ENCODE results near the gene TRAPPC11. TPM values are rescaled to one million over a fixed set of nuclear protein-coding genes. Genes with fewer than 3 reads are reported as not detected.
A peak's percentile ranks its signal among the peaks of the same experiment; 100 is the strongest.

TRAPPC11 gene
- total and polyA plus RNA-seq, 2 of the 13 experiments (the other 11 are each of a cell fraction or from before 2014, with no cell fraction given): 18.0 to 23.2 TPM

- TF ChIP-seq ZNF317 (CRISPR knock-in tag; IDR thresholded peaks at IDR 0.05): no peak
- no peak for TF ChIP-seq SIN3A (IDR thresholded peaks at IDR 0.05; ENCODE audit: borderline replicate concordance, low read depth, low read length)
- no peak for TF ChIP-seq DBP (CRISPR knock-in tag; IDR thresholded peaks at IDR 0.05; ENCODE audit: not compliant biosample characterization)
- TF ChIP-seq ZNF567 (CRISPR knock-in tag; IDR thresholded peaks at IDR 0.05; ENCODE audit: borderline replicate concordance): no peak
- no peak for TF ChIP-seq SP5 (CRISPR knock-in tag; IDR thresholded peaks at IDR 0.05; ENCODE audit: borderline replicate concordance, low read depth)
- peak; percentile 76; the same call in 1 of the 2 replicates for TF ChIP-seq ZBTB20 (CRISPR knock-in tag; IDR thresholded peaks at IDR 0.05; ENCODE audit: borderline replicate concordance, low read depth)
- TF ChIP-seq ZNF484 (CRISPR knock-in tag; IDR thresholded peaks at IDR 0.05; ENCODE audit: borderline replicate concordance, low read depth): no peak
- no peak for TF ChIP-seq REL (CRISPR knock-in tag; conservative IDR thresholded peaks at IDR 0.05)
- TF ChIP-seq SATB2 (CRISPR knock-in tag; IDR thresholded peaks at IDR 0.05): no peak
- peak; percentile 41; the same call in 1 of the 2 replicates for TF ChIP-seq YEATS2 (CRISPR knock-in tag; IDR thresholded peaks at IDR 0.05; ENCODE audit: borderline replicate concordance)
- TF ChIP-seq NFYB (CRISPR knock-in tag; IDR thresholded peaks at IDR 0.05): no peak
- TF ChIP-seq NFE2L2 (IDR thresholded peaks at IDR 0.05; ENCODE audit: low read length): no peak
- peak; percentile 94 for TF ChIP-seq SALL1 (CRISPR knock-in tag; IDR thresholded peaks at IDR 0.05)
- TF ChIP-seq TBP (CRISPR knock-in tag; IDR thresholded peaks at IDR 0.05): no peak
- TF ChIP-seq ZNF710 (CRISPR knock-in tag; IDR thresholded peaks at IDR 0.05; ENCODE audit: borderline replicate concordance): no peak
- TF ChIP-seq ZNF383 (CRISPR knock-in tag; IDR thresholded peaks at IDR 0.05; ENCODE audit: borderline replicate concordance): no peak
- TF ChIP-seq PREB (CRISPR knock-in tag; IDR thresholded peaks at IDR 0.05): no peak
- no peak for TF ChIP-seq SIN3B (IDR thresholded peaks at IDR 0.05; ENCODE audit: low read length)
- TF ChIP-seq NRL (CRISPR knock-in tag; IDR thresholded peaks at IDR 0.05; ENCODE audit: borderline replicate concordance): no peak
- TF ChIP-seq PHB2 (IDR thresholded peaks at IDR 0.05; ENCODE audit: partially characterized antibody): no peak
- TF ChIP-seq ZBTB21 (CRISPR knock-in tag; IDR thresholded peaks at IDR 0.05): no peak
- TF ChIP-seq HOXD1 (CRISPR knock-in tag; IDR thresholded peaks at IDR 0.05): no peak
- TF ChIP-seq ZBTB33 (CRISPR knock-in tag; IDR thresholded peaks at IDR 0.05): no peak
- TF ChIP-seq KMT2A (CRISPR knock-in tag; IDR thresholded peaks at IDR 0.05): no peak
Measured at GRCh38 chr4:183721207-183722081, 62.4 kb downstream of the TRAPPC11 start (continued).
